WERI-Rb-1 (cell line): ENCODE measurements around the gene DNAJC5.
"Not testable (repeated sequence)": the region's sequence is repeated elsewhere in the genome, so short reads cannot be mapped to it uniquely, and the experiment has no call there.

Source experiments
- DNase-seq: peaks from one replicate; pipeline ENCODE4 v3.0.0-alpha.2; 2020
- H3K27ac ChIP-seq: fragments of 250-450 bp; sonication (Bioruptor Pico); 2 replicates; pipeline ENCODE4 v1.5.1; 2020; ENCODE audit warnings: mild to moderate bottlenecking, moderate library complexity
- H3K27me3 ChIP-seq: fragments of 250-450 bp; sonication (Bioruptor Pico); 2 replicates; pipeline ENCODE4 v1.5.1; 2021; ENCODE audit warnings: mild to moderate bottlenecking, low read depth, moderate library complexity; ENCODE audit not compliant: insufficient read depth, severe bottlenecking
- H3K36me3 ChIP-seq: fragments of 250-450 bp; sonication (Bioruptor Pico); 2 replicates; pipeline ENCODE4 v1.5.1; 2020; ENCODE audit warnings: mild to moderate bottlenecking, moderate library complexity
- H3K4me3 ChIP-seq: 2 replicates; pipeline ENCODE4 v1.5.1; 2011; ENCODE audit warnings: low read depth, mild to moderate bottlenecking, control low read depth, low read length
- H3K9me3 ChIP-seq: fragments of 250-450 bp; sonication (Bioruptor Pico); 2 replicates; pipeline ENCODE4 v1.5.1; 2021; ENCODE audit warnings: mild to moderate bottlenecking, moderate library complexity; ENCODE audit not compliant: severe bottlenecking
- TF ChIP-seq, protein P1 (sequence below): IDR thresholded peaks from 2 replicates; pipeline ENCODE4 v1.5.1; 2011; ENCODE audit warnings: low read depth, mild to moderate bottlenecking, control low read depth, inconsistent platforms, low read length

The DNAJC5 gene

DNA sequence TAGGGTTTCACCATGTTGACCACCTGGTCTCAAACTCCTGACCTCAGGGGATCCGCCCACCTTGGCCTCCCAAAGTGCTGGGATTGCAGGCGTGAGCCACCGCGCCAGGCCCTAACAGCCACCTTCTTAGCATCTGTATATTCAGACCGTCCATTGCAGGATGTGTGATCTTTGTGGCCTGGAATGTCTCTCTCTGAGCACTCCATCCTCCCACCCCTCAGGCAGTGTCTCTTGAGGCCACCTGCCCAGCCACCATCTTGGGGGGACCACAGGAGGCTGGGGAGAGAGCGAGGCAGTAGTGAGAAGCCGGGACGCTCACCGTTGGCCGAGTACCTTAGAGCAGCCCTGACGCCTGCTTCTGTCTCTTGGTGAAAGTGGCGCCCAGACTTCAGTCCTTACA is 18.8 kb downstream of the DNAJC5 start:
- no peak overlapping the region for H3K27ac ChIP-seq
- H3K36me3 ChIP-seq, result no peaks in the 10 kb centered on the region
- H3K4me3 ChIP-seq, result no peak overlapping the region
- H3K27me3 ChIP-seq, result no peaks in the 10 kb centered on the region
- DNase-seq, result no peak
- no peaks in the 10 kb centered on the region for H3K9me3 ChIP-seq
- TF ChIP-seq, protein P1, sequence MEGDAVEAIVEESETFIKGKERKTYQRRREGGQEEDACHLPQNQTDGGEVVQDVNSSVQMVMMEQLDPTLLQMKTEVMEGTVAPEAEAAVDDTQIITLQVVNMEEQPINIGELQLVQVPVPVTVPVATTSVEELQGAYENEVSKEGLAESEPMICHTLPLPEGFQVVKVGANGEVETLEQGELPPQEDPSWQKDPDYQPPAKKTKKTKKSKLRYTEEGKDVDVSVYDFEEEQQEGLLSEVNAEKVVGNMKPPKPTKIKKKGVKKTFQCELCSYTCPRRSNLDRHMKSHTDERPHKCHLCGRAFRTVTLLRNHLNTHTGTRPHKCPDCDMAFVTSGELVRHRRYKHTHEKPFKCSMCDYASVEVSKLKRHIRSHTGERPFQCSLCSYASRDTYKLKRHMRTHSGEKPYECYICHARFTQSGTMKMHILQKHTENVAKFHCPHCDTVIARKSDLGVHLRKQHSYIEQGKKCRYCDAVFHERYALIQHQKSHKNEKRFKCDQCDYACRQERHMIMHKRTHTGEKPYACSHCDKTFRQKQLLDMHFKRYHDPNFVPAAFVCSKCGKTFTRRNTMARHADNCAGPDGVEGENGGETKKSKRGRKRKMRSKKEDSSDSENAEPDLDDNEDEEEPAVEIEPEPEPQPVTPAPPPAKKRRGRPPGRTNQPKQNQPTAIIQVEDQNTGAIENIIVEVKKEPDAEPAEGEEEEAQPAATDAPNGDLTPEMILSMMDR, result no peak

DNA sequence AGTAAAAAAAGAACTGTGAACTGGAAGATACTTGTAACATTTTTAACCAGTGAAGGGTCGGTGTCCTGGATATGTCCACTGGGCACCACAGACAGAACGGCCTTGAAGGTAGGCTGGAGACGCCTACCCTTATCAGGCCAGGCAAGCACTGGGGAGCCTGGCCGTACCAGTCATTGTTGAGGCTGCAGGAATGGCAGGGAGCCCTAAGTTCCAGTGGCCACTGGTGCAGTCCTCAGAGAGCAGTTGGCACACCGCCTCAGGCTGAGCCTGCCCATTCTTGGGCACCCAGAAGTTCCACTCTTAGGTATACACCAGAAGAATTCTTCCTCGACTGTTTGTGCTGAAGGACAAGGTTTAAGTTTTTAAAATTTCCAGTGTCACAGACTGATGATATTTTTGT is 20.5 kb downstream of the DNAJC5 start:
- H3K27me3 ChIP-seq, result no peaks in the 10 kb centered on the region
- H3K27ac ChIP-seq, result no peak overlapping the region
- H3K4me3 ChIP-seq, result no peak overlapping the region
- TF ChIP-seq, protein P1, result no peak
- DNase-seq, result no peak
- no peaks in the 10 kb centered on the region for H3K36me3 ChIP-seq
- no peaks in the 10 kb centered on the region for H3K9me3 ChIP-seq

DNA sequence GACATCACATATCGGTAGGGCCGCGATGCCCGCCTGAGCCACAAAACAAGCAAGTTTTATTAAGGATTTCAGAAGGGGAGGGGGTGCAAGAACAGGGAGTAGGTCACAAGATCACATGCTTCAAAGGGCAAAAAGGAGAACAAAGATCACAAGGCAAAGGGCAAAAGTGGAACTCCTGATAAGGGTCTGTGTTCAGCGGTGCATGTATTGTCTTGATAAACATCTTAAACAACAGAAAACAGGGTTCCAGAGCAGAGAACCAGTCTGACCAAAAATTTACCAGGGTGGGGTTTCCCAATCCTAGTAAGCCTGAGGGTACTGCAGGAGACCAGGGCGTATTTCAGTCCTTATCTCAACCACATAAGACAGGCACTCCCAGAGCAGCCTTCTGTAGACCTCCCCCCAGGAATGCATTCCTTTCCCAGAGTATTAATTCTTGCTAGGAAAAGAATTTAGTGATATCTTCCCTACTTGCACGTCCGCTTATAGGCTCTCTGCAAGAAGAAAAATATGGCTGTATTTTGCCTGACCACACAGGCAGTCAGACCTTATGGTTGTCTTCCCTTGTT is 21.5 kb downstream of the DNAJC5 start:
- not testable (repeated sequence) for H3K27ac ChIP-seq, DNase-seq, H3K9me3 ChIP-seq, H3K36me3 ChIP-seq, H3K4me3 ChIP-seq, H3K27me3 ChIP-seq

DNA sequence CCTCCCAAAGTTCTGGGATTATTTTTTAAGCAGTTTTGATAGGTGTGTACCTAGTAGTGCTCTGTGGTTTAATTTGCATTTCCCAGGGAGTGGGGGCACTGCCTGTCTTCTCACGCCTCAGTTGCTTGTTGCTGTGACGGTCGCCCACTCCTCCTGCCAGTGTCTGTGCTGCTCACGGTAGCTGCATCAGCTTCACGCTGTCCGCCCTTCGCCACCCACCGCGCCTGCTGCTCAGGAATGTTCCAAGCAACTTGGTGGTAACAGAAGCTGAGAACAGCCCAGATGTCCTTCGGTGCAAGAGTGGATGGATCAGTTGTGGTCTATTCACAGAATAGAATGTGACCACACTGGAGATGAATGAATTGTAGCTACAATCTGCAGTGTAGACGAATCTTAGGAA is 22.9 kb downstream of the DNAJC5 start:
- DNase-seq, result no peak
- TF ChIP-seq, protein P1, result no peak
- no peaks in the 10 kb centered on the region for H3K27me3 ChIP-seq
- no peaks in the 10 kb centered on the region; the same call in 1 of the 2 replicates for H3K36me3 ChIP-seq
- H3K27ac ChIP-seq, result no peak overlapping the region
- H3K9me3 ChIP-seq, result no peaks in the 10 kb centered on the region
- H3K4me3 ChIP-seq, result no peak overlapping the region

DNA sequence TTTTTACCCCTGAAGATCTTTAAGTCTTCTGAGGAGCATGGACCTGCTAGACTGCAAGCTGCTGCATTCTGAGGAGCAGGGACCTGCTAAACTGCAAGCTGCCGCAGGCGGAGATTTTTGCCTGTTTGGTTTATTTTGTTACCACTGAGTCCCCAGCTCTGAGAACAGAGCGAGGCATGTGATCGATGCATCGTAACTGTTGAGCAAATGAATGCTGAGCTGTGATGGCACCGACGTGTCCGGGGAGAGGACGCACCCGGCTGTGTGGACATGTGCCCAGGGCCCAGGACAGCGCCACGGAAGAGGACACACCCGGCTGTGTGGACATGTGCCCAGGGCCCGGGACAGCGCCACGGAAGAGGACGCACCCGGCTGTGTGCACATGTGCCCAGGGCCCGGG is 24.2 kb downstream of the DNAJC5 start:
- Histone ChIP-seq H3K9me3 (no peaks in the 10 kb centered on the region), H3K36me3 (no peaks in the 10 kb centered on the region; the same call in 1 of the 2 replicates), H3K27ac (no peak overlapping the region), H3K4me3 (no peak overlapping the region), H3K27me3 (no peaks in the 10 kb centered on the region)
- TF ChIP-seq, protein P1, result no peak
- no peak for DNase-seq

DNA sequence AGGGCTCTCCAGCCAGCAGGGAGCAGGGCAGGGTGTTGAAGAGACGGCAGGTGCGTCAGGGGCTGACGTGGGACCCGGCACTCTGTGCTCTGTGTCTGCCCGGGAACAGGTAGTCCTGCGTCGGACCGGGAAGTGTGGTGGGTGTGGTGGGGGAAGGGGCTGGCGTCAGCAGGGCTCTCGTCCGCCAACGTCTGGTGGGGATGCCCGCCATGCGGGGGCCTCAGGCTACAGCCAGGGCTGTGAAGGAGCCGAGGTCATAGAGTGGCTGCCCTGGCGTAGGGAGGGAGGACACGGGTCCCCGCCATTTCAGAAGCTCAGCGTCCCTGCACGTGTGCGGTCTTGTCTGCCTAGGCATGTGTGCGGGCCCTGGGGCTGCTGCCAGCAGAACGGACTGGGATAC is 25.3 kb downstream of the DNAJC5 start:
- Histone ChIP-seq H3K27ac (no peak overlapping the region), H3K36me3 (no peaks in the 10 kb centered on the region; the same call in 1 of the 2 replicates), H3K27me3 (no peaks in the 10 kb centered on the region), H3K9me3 (no peaks in the 10 kb centered on the region), H3K4me3 (no peak overlapping the region)
- DNase-seq, result no peak
- TF ChIP-seq, protein P1, result no peak
